ENCODE data around the gene NFIC. TPM values are rescaled to one million over a fixed set of nuclear protein-coding genes. Genes with fewer than 3 reads are reported as not detected.

The NFIC gene
- total and polyA plus RNA-seq, 10 of the 15 experiments (the other 5 are each of a cell fraction or from before 2014, with no cell fraction given): 0.71 to 53.5 (median 10.2) TPM

DNA sequence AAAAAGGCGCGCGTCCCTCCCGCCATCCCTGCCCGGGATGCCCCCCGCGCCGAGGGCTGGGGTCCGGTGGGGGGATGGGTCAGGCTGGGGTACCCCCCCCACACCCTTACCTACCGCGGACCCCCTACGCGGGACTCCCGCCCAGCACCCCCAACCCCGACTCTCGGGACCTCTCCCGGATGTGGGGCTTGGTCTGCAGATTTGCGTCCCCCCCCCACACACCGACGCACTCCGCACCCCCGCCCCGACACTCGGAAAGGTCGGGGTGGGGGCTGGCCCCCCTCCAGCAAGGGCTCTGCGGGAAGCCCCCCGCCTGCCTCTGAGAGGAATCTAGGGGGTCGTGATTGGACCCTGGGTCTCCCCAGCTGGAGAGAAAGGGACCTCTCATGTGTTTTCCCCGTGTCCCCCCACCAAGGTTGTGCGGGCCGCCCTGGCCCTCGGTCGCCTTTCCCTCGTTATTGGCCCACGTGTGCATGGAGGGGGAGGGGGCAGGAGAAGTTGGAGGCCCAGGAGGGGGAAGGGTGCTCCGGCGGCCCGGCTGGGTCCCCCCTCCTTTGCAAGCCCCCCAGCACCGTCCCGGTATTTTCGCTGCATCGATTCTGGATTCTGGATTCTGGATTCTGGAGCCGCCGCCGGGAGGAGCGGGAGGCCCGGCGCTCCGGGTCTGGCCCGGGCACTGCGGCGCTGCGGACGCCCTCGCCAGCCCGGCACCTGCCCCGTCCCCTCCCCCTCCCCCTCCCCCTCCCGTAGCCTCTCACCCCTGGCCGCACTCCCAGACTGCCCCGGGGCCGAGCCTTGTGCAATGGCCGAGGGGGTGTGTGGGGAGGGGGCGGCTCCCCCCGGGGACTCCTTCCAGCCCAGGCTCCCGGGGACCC is 607 bp downstream of the NFIC start (continued):
- 0 out of 2 replicates have a peak, but pooled peaks have one; percentile 15 for TF ChIP-seq DPF2 (IDR thresholded peaks at IDR 0.05)
- peak; percentile 47; the same call in 1 of the 2 replicates for TF ChIP-seq GATAD2B (conservative IDR thresholded peaks at IDR 0.05; ENCODE audit: low read depth)
- TF ChIP-seq, protein P1, sequence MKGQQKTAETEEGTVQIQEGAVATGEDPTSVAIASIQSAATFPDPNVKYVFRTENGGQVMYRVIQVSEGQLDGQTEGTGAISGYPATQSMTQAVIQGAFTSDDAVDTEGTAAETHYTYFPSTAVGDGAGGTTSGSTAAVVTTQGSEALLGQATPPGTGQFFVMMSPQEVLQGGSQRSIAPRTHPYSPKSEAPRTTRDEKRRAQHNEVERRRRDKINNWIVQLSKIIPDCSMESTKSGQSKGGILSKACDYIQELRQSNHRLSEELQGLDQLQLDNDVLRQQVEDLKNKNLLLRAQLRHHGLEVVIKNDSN (IDR thresholded peaks at IDR 0.05; ENCODE audit: borderline replicate concordance, extremely low read length, insufficient read depth, low read depth, low read length): peak; percentile 83
- TF ChIP-seq, protein P2, sequence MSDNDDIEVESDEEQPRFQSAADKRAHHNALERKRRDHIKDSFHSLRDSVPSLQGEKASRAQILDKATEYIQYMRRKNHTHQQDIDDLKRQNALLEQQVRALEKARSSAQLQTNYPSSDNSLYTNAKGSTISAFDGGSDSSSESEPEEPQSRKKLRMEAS (IDR thresholded peaks at IDR 0.05; ENCODE audit: low read depth, low read length): peak; percentile 67; the same call in 1 of the 2 replicates
- TF ChIP-seq NFYB (IDR thresholded peaks at IDR 0.05; ENCODE audit: insufficient read depth, low read depth, low read length): no peak
- TF ChIP-seq RFX5 (IDR thresholded peaks at IDR 0.05; ENCODE audit: low read depth, low read length): no peak
- TF ChIP-seq NR2C1 (IDR thresholded peaks at IDR 0.05): peak; percentile 41; the same call in 1 of the 2 replicates
- TF ChIP-seq STAT3 (IDR thresholded peaks at IDR 0.05; ENCODE audit: low read depth, low read length): no peak
- no peak for TF ChIP-seq PAX5 (IDR thresholded peaks at IDR 0.05; ENCODE audit: borderline replicate concordance, low read depth, low read length)
- TF ChIP-seq, protein P3, sequence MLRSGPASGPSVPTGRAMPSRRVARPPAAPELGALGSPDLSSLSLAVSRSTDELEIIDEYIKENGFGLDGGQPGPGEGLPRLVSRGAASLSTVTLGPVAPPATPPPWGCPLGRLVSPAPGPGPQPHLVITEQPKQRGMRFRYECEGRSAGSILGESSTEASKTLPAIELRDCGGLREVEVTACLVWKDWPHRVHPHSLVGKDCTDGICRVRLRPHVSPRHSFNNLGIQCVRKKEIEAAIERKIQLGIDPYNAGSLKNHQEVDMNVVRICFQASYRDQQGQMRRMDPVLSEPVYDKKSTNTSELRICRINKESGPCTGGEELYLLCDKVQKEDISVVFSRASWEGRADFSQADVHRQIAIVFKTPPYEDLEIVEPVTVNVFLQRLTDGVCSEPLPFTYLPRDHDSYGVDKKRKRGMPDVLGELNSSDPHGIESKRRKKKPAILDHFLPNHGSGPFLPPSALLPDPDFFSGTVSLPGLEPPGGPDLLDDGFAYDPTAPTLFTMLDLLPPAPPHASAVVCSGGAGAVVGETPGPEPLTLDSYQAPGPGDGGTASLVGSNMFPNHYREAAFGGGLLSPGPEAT (IDR thresholded peaks at IDR 0.05; ENCODE audit: low read depth): peak; percentile 37; the same call in 1 of the 2 replicates
- TF ChIP-seq NR2F1 (conservative IDR thresholded peaks at IDR 0.05): peak; percentile 56
- TF ChIP-seq, protein P4, sequence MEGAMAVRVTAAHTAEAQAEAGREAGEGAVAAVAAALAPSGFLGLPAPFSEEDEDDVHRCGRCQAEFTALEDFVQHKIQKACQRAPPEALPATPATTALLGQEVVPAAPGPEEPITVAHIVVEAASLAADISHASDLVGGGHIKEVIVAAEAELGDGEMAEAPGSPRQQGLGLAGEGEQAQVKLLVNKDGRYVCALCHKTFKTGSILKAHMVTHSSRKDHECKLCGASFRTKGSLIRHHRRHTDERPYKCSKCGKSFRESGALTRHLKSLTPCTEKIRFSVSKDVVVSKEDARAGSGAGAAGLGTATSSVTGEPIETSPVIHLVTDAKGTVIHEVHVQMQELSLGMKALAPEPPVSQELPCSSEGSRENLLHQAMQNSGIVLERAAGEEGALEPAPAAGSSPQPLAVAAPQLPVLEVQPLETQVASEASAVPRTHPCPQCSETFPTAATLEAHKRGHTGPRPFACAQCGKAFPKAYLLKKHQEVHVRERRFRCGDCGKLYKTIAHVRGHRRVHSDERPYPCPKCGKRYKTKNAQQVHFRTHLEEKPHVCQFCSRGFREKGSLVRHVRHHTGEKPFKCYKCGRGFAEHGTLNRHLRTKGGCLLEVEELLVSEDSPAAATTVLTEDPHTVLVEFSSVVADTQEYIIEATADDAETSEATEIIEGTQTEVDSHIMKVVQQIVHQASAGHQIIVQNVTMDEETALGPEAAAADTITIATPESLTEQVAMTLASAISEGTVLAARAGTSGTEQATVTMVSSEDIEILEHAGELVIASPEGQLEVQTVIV (IDR thresholded peaks at IDR 0.05; ENCODE audit: borderline replicate concordance, partially characterized antibody): no peak
- TF ChIP-seq TCF12 (IDR thresholded peaks at IDR 0.05; ENCODE audit: low read depth, low read length): peak; percentile 25; the same call in 1 of the 2 replicates
- TF ChIP-seq, protein P5, sequence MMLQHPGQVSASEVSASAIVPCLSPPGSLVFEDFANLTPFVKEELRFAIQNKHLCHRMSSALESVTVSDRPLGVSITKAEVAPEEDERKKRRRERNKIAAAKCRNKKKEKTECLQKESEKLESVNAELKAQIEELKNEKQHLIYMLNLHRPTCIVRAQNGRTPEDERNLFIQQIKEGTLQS (IDR thresholded peaks at IDR 0.05; ENCODE audit: borderline replicate concordance, extremely low read depth, low read depth, low read length): no peak
- TF ChIP-seq IKZF1 (conservative IDR thresholded peaks at IDR 0.05): peak; percentile 66
